GM18507 (cell line): ENCODE results near the gene SYT13.
A peak's percentile ranks its signal among the peaks of the same experiment; 100 is the strongest.
"Not testable (repeated sequence)": the region's sequence is repeated elsewhere in the genome, so short reads cannot be mapped to it uniquely, and the experiment has no call there.

Experiments
- DNase-seq: peaks from one replicate; pipeline ENCODE4 v3.0.0; 2011; ENCODE audit warnings: low read depth; ENCODE audit not compliant: insufficient read length; ENCODE audit errors: extremely low spot score
- FAIRE-seq: peaks from 2 replicates; lab custom pipeline; 2011; peaks lifted over from hg19 to GRCh38; lab: Jason Lieb, UNC

Gene SYT13

GRCh38 chr11:45252877-45253276, 33.3 kb downstream of the SYT13 start:
- DNase-seq (no peak), FAIRE-seq (no peak)

GRCh38 chr11:45252134-45252856, 33.8 kb downstream of the SYT13 start:
- FAIRE-seq (no peak), DNase-seq (peak; percentile 28)

GRCh38 chr11:45250035-45250718, 36.0 kb downstream of the SYT13 start:
- FAIRE-seq (no peak), DNase-seq (no peak)

GRCh38 chr11:45249372-45249771, 36.8 kb downstream of the SYT13 start:
- not testable (repeated sequence) for DNase-seq, FAIRE-seq

GRCh38 chr11:45248501-45249011, 37.6 kb downstream of the SYT13 start:
- no peak for DNase-seq
- FAIRE-seq, result no peak

GRCh38 chr11:45247433-45247832, 38.7 kb downstream of the SYT13 start:
- no peak for FAIRE-seq
- DNase-seq, result no peak

GRCh38 chr11:45246241-45246640, 39.9 kb downstream of the SYT13 start:
- DNase-seq, result no peak
- no peak for FAIRE-seq

GRCh38 chr11:45245218-45246045, 40.7 kb downstream of the SYT13 start:
- FAIRE-seq (no peak), DNase-seq (no peak)

- FAIRE-seq, result no peak
- no peak for DNase-seq
These were observed 42.2 kb downstream of the SYT13 start for GRCh38 chr11:45243967-45244366.

- FAIRE-seq, result no peak
- no peak for DNase-seq
These were observed 46.4 kb downstream of the SYT13 start for GRCh38 chr11:45239733-45240132.

GRCh38 chr11:45238724-45239123, 47.4 kb downstream of the SYT13 start:
- no peak for DNase-seq
- FAIRE-seq, result no peak

GRCh38 chr11:45237711-45238315, 48.3 kb downstream of the SYT13 start:
- DNase-seq, result no peak
- no peak for FAIRE-seq

GRCh38 chr11:45234306-45235006, 51.7 kb downstream of the SYT13 start:
- DNase-seq (no peak), FAIRE-seq (no peak)

GRCh38 chr11:45233804-45234170, 52.4 kb downstream of the SYT13 start:
- no peak for DNase-seq
- FAIRE-seq, result no peak

- DNase-seq (peak; percentile 64), FAIRE-seq (peak; percentile 69)
These were observed 52.9 kb downstream of the SYT13 start for GRCh38 chr11:45233121-45233803.

GRCh38 chr11:45232341-45233080, 53.6 kb downstream of the SYT13 start:
- no peak for FAIRE-seq
- DNase-seq, result no peak

- FAIRE-seq (no peak), DNase-seq (no peak)
These were observed 56.6 kb downstream of the SYT13 start for GRCh38 chr11:45229401-45230020.

GRCh38 chr11:45227836-45228235, 58.3 kb downstream of the SYT13 start:
- DNase-seq (no peak), FAIRE-seq (no peak)
